ENCODE results near the gene AFMID.

- TF ChIP-seq CTCF (IDR thresholded peaks at IDR 0.05; ENCODE audit: poor library complexity) (no peak), EZH2 (IDR thresholded peaks at IDR 0.05; ENCODE audit: borderline replicate concordance) (peak; percentile 16), EZH2phosphoT487 (IDR thresholded peaks at IDR 0.05; ENCODE audit: low read depth, severe bottlenecking, unreplicated experiment) (peak; percentile 74)
These were observed 44.1 kb downstream of the AFMID start, which contains the start of gene TMEM235 for GRCh38 chr17:78230996-78231935.
